Kidney epithelial cell (primary cell): ENCODE data around the gene CDH5. TPM values are rescaled to one million over a fixed set of nuclear protein-coding genes. Genes with fewer than 3 reads are reported as not detected.

Experiments used
- DNase-seq: peaks from one replicate; pipeline ENCODE4 v3.0.0-alpha.2; 2010; ENCODE audit warnings: low read depth
- H3K27me3 ChIP-seq: 2 replicates; pipeline ENCODE4 v1.6.0; 2011; ENCODE audit warnings: low read length; ENCODE audit not compliant: control insufficient read depth, insufficient read depth
- H3K36me3 ChIP-seq: 2 replicates; pipeline ENCODE4 v1.5.1; 2011; ENCODE audit warnings: low read length; ENCODE audit not compliant: control insufficient read depth, insufficient read depth
- H3K4me3 ChIP-seq: 2 replicates; pipeline ENCODE4 v1.5.1; 2011; ENCODE audit warnings: low read depth, mild to moderate bottlenecking, control low read depth, low read length
- total RNA-seq: library from RNA; depleted of rRNA; stranded (reverse); fragments of >200 nt; gene quantifications from 2 replicates; pipeline ENCODE4 v1.2.3, GENCODE V29; 2015
- TF ChIP-seq, protein P1 (sequence below): IDR thresholded peaks from 2 replicates; pipeline ENCODE4 v1.5.1; 2011; ENCODE audit warnings: mild to moderate bottlenecking, moderate library complexity, low read length, control low read depth, inconsistent platforms; ENCODE audit not compliant: insufficient read depth, poor library complexity, severe bottlenecking

Gene CDH5
- total RNA-seq, 1 donor from 2014 or later, result 0.67 TPM

DNA sequence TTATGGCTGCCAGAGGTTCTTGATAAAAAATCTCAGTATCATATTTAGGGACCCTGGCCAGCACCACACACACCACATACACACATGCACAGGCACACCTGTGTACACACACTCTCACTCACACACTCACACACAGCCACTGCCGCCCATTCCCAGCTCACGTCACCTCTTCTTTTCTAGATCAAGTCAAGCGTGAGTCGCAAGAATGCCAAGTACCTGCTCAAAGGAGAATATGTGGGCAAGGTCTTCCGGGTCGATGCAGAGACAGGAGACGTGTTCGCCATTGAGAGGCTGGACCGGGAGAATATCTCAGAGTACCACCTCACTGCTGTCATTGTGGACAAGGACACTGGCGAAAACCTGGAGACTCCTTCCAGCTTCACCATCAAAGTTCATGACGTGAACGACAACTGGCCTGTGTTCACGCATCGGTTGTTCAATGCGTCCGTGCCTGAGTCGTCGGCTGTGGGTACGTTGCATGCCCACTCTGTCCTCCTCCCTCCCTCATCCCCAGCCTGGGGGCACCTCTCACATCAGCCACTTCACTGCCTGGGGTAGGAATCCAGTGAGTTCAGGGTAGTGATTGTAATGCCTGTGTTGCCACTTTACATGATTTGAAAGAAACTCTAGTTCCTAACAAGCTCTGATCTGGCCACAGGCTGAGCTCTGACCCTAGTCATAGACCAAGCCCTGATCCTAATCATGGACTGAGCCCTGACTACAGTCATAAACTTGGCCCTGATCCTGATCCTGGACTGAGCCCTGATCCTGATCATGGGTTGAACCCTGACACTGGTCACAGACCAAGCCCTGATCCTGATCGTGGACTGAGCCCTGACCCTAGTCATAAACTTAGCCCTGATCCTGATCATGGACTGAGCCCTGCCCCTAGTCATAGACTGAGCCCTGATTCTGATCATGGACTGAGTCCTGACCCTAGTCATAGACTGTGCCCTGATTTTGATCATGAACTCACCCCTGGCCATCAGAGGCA is 20.4 kb downstream of the CDH5 start:
- no peak for DNase-seq

DNA sequence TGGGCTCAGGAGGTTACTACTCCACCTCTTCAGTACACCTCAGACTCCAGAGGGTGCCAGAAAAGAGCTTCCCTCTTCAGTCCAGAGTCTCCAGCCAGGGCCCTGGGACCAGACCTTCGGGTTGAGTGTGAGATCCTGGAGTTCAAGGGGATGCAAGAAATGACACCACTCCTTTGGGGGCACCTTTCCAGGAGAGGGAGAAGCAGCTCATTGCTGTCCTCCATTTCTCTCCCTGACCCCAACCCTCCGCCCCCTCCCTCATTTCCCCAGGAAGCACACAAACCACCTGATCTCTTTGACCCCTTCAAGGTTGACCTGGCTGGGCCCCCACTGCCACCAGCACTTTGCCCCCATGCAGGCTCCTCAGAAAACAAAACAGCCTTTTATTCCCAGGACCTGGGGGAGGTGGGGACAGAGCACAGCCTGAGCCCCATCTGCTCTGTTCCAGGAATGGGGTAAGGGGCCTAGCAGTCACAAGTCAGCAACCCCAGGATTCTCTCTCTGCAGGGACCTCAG is 21.4 kb downstream of the CDH5 start:
- DNase-seq, result no peak
- Histone ChIP-seq H3K36me3 (no peaks in the 10 kb centered on the region), H3K4me3 (no peak overlapping the region), H3K27me3 (no peaks in the 10 kb centered on the region)
- TF ChIP-seq, protein P1, sequence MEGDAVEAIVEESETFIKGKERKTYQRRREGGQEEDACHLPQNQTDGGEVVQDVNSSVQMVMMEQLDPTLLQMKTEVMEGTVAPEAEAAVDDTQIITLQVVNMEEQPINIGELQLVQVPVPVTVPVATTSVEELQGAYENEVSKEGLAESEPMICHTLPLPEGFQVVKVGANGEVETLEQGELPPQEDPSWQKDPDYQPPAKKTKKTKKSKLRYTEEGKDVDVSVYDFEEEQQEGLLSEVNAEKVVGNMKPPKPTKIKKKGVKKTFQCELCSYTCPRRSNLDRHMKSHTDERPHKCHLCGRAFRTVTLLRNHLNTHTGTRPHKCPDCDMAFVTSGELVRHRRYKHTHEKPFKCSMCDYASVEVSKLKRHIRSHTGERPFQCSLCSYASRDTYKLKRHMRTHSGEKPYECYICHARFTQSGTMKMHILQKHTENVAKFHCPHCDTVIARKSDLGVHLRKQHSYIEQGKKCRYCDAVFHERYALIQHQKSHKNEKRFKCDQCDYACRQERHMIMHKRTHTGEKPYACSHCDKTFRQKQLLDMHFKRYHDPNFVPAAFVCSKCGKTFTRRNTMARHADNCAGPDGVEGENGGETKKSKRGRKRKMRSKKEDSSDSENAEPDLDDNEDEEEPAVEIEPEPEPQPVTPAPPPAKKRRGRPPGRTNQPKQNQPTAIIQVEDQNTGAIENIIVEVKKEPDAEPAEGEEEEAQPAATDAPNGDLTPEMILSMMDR, result no peak

More for the DNA sequence above, 20.4 kb downstream of the CDH5 start:
- Histone ChIP-seq H3K36me3 (no peaks in the 10 kb centered on the region), H3K4me3 (no peak overlapping the region), H3K27me3 (no peaks in the 10 kb centered on the region)
- TF ChIP-seq, protein P1, result no peak

DNA sequence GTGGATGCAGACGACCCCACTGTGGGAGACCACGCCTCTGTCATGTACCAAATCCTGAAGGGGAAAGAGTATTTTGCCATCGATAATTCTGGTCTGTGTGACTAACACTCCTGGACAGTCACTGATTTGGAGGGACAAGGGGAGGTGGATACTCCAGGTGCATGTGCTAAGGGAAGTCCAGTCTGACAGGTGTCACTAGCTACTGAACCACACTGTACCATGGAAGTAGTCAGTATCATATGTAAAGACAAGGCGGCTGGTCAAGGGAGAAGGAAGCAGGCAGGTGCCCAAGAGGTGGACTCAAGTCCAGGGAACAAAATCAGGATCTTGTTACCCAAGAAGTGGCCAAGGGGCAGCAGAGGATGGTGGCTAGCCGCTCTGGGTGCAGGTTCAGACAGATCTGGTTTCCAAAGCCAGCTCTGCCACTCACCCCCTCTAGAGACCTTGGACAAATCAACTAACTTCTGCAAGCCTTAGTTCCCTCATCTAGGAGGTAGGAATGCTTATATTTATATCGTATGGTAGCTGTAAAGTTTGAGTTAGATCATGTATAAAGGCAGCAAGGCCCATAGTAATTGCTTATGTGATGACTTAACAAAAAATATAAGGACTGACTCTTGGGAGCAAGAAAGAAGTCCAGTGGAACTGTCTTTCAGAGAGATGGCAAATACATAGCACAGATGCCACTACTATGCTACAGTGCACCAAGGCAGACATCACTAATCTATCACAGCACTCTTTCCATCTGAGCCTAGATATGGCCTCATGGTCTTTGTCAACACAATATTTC is 22.1 kb downstream of the CDH5 start:
- TF ChIP-seq, protein P1, result no peak
- Histone ChIP-seq H3K27me3 (no peaks in the 10 kb centered on the region), H3K36me3 (no peaks in the 10 kb centered on the region), H3K4me3 (no peak overlapping the region)
- DNase-seq, result no peak

DNA sequence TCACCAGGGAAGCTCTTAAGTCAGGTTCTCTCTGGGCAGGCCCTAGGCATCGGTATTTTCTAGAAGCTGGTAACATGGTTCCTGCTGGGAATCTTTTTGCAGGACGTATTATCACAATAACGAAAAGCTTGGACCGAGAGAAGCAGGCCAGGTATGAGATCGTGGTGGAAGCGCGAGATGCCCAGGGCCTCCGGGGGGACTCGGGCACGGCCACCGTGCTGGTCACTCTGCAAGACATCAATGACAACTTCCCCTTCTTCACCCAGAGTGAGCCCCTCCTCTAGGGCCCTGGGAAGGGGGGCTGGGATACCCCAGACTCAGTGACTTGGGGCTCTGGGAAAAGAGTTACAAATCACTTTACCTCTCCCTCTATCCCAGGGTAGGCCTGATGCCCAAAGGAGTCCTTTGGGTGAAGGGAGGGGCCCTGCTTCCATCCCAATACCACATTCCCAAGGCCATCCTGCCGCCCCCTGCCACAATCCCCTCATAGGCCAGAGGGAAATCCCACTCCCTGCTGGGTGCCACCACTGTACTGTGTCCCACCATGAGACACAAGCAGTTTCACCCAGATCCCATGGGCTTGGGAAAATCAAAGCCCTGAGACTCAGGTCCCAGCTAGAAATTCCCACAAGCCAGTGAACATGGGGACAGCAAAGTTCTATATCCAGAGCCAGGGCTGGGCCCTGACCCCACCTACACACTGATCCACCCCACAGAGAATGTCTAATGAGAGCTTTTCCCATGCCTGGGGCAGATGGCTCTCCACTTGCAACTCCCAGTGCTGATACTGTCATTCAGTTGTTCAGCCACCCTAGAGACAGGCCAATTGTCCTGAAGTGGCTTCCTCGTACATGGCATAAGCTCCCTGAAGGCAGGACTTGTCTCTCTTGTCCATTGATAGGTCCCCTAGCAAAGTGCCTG is 23.0 kb downstream of the CDH5 start:
- TF ChIP-seq, protein P1, result no peak
- H3K27me3 ChIP-seq, result no peaks in the 10 kb centered on the region
- no peak for DNase-seq
- H3K4me3 ChIP-seq, result no peak overlapping the region
- no peaks in the 10 kb centered on the region for H3K36me3 ChIP-seq
